RWPE1 (cell line): ENCODE data around the gene BDH2.

ENCODE experiments used
- CTCF ChIA-PET: fragments of 350-600 bp; sonication (Branson Sonifier 250); formaldehyde crosslinking; extraction: SDS; loops from one replicate; lab custom pipeline; 2021; lab: Yijun Ruan, JAX
- POLR2A ChIA-PET: fragments of 400-600 bp; formaldehyde crosslinking; extraction: SDS; loops from one replicate; lab custom pipeline; 2020; ENCODE audit warnings: antibody characterized with exemption; ENCODE audit not compliant: low non-redundant PET; lab: Yijun Ruan, JAX
- DNase-seq: peaks from one replicate; pipeline ENCODE4 v3.0.0; 2012; ENCODE audit warnings: low spot score
- H3K27ac ChIP-seq: fragments of 450-650 bp; 2 replicates; pipeline ENCODE4 v1.5.1; 2017
- CTCF ChIP-seq: fragments of 450-650 bp; conservative IDR thresholded peaks from 2 replicates; pipeline ENCODE4 v1.5.1; 2017; ENCODE audit warnings: low read depth, mild to moderate bottlenecking

BDH2 gene

GRCh38 chr4:103100691-103101090, 1.1 kb upstream of the BDH2 start:
- no peak overlapping the region for H3K27ac ChIP-seq
- ChIA-PET CTCF (interaction anchor here (0.6 kb wide), 1 partner anchor 10 kb away, joined by 5 read pairs; no protein-coding TSS in a partner anchor), POLR2A (no interaction called here)
- no peak for DNase-seq
- no peak for TF ChIP-seq CTCF

- no peak overlapping the region for H3K27ac ChIP-seq
- POLR2A ChIA-PET: no interaction called here
Observed at GRCh38 chr4:103098756-103099440, 736 bp downstream of the BDH2 start.

GRCh38 chr4:103098341-103098740, 1.3 kb downstream of the BDH2 start:
- CTCF ChIA-PET: no interaction called here
- H3K27ac ChIP-seq: no peak overlapping the region
- POLR2A ChIA-PET: no interaction called here
- DNase-seq: no peak
- TF ChIP-seq CTCF: no peak

More at GRCh38 chr4:103098756-103099440, 736 bp downstream of the BDH2 start:
- CTCF ChIA-PET: interaction anchor here (0.5 to 0.6 kb wide), 3 partner anchors 28 to 1617 kb away, joined by 3 to 4 read pairs (median 4); no protein-coding TSS in a partner anchor
- no peak for DNase-seq
- no peak for TF ChIP-seq CTCF

- ChIA-PET POLR2A (no interaction called here), CTCF (no interaction called here)
- no peak overlapping the region for H3K27ac ChIP-seq
- TF ChIP-seq CTCF: no peak
- no peak for DNase-seq
Observed at GRCh38 chr4:103097112-103097511, 2.5 kb downstream of the BDH2 start.

- ChIA-PET POLR2A (no interaction called here), CTCF (interaction anchor here (1.0 kb wide), 1 partner anchor 48 kb away, joined by 3 read pairs; no protein-coding TSS in a partner anchor)
- no peak for TF ChIP-seq CTCF
- DNase-seq: no peak
- no peak overlapping the region for H3K27ac ChIP-seq
Observed at GRCh38 chr4:103095080-103095479, 4.6 kb downstream of the BDH2 start.

- no peak overlapping the region for H3K27ac ChIP-seq
- CTCF ChIA-PET: interaction anchor here (0.5 to 1.4 kb wide), 7 partner anchors 52 to 1361 kb away, joined by 3 to 6 read pairs (median 4); no protein-coding TSS in a partner anchor
- no peak for TF ChIP-seq CTCF
- DNase-seq: no peak
- POLR2A ChIA-PET: no interaction called here
Observed at GRCh38 chr4:103092245-103092644, 7.4 kb downstream of the BDH2 start.
